HG02798 (cell line): ENCODE results near the gene MYCBP.
A peak's percentile ranks its signal among the peaks of the same experiment; 100 is the strongest.
"Not testable (repeated sequence)": the region's sequence is repeated elsewhere in the genome, so short reads cannot be mapped to it uniquely, and the experiment has no call there.

Experiments
- ATAC-seq: cut with Tn5 transposase; IDR thresholded peaks from one replicate; pipeline ENCODE4 v1.9.1; 2021; ENCODE audit warnings: mild to moderate bottlenecking; ENCODE audit not compliant: unreplicated experiment, poor library complexity

Gene MYCBP

GRCh38 chr1:38870996-38871395 is 2.2 kb downstream of the MYCBP start:
- ATAC-seq: no peak

GRCh38 chr1:38867208-38867607 is 5.9 kb downstream of the MYCBP start:
- no peak for ATAC-seq

DNA sequence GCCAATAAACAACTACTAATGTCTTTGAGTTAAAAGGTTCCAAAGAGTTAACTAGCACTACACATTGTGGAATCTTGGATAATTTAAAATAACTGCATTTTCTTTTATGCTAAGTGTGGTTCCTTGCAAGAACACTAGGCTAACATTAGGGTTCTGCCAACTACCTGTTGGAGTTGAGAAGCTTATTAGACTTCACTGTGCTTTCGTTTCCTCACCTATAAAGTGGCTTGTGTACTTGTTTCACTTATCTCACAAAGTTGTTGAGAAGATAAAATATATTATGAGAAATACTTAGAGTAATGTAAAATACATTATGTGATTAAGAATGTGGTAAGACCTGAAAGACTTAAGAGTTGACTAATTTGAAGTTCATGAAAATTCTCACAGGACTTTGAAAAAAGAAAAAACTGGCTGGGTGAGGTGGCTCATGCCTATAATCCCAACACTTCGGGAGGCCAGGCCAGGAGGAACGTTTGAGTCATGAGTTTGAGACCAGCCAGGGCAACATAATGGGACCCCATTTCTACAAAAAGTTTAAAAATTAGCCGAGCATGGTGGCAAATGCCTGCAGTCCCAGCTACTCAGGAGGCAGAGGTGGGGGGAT is 7.9 kb downstream of the MYCBP start:
- no peak for ATAC-seq

DNA sequence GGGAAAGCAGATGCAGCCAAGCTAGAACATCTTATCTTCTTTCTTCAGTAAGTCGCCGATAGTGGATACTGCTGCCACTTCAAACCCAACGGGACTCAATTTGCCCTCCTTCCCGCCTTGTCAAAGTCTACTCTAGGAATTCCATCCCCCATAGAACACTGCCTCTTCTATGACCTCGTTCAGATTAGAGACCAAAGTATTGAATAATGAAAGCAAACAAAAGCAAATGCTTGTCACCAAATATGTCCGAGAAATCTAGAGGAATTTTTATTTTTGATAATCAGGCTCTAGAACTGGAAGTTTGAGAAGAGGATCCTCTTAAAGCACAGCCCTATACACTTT is 12.7 kb downstream of the MYCBP start:
- no peak for ATAC-seq

- ATAC-seq: peak; percentile 96
These were observed 13.3 kb downstream of the MYCBP start, which contains the start of gene RRAGC for GRCh38 chr1:38859561-38860453. Gene RRAGC, minus strand, starts transcription at chr1:38859772. Its CDS starts 126 bp downstream, at chr1:38859646.

- peak; percentile 33 for ATAC-seq
These were observed 14.2 kb downstream of the MYCBP start for GRCh38 chr1:38858833-38859560.

GRCh38 chr1:38852780-38853179 is 20.4 kb downstream of the MYCBP start:
- no peak for ATAC-seq

- ATAC-seq: no peak
These were observed 25.1 kb downstream of the MYCBP start for GRCh38 chr1:38848071-38848470.

GRCh38 chr1:38846210-38846609 is 26.9 kb downstream of the MYCBP start:
- ATAC-seq: no peak

- ATAC-seq: not testable (repeated sequence)
These were observed 28.1 kb downstream of the MYCBP start for GRCh38 chr1:38845088-38845487.

GRCh38 chr1:38840281-38840680 is 32.9 kb downstream of the MYCBP start:
- ATAC-seq: no peak

DNA sequence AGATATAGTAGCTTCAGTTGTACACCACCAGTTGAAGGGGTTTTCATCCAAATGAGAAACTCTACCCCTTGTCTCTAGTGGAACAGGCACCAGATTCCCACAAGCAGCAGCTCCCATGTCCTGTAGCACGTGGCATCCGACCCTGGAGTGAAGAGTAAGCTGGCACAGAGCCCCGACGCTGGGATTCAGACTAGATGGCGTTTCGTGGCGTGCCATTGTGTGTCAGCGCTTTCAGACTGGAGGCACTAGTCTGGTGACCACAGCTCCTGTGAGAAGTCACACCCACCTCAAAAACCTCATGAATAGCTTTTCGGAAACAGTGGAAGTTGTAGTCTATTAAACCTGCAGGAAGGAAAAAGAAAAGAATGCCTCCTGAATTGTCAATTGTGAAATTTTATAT is 33.8 kb downstream of the MYCBP start:
- ATAC-seq: no peak

- not testable (repeated sequence) for ATAC-seq
These were observed 36.8 kb downstream of the MYCBP start for GRCh38 chr1:38836316-38836715.

DNA sequence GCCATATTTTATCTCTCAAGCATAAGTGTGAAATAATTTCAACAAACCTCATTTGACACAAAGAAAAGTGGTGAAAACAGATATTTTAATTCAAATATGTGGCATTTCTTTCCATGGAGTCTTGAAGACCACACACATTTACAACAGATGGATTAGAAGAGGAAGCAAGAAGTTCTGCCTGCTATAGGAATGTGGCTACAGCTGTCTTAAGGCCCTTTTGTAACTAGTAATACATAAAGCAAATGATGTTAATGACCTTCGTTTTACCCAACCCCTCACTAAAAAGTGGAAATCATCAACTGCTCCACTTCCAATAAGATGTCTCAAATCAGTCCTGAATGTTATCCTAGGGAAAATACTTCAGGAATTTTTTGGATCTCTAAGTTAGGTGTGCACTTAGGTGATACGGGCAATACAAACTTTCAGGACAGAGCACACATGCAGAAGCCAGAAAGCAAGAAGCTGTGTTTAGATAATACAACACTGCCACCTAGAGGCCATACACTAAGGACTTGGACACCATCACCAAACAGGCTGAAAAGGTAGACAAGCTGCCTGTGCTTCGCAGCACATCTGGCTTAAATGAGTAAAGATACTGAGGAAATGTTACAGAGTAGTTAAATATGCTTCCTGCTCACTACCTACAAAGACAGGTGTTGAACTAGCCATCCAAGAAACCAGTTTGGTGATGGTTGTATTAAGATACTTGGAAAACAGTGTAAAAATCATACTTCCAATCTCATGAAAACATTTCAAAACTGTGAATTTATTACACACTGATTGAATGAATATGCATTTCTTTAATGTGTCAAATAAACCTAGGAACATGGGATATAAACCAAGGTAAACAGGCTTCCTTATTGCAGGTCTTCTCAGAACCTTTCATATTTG is 38.0 kb downstream of the MYCBP start:
- no peak for ATAC-seq

GRCh38 chr1:38834221-38834782 is 38.8 kb downstream of the MYCBP start:
- no peak for ATAC-seq

GRCh38 chr1:38833146-38833545 is 40.0 kb downstream of the MYCBP start:
- ATAC-seq: no peak

DNA sequence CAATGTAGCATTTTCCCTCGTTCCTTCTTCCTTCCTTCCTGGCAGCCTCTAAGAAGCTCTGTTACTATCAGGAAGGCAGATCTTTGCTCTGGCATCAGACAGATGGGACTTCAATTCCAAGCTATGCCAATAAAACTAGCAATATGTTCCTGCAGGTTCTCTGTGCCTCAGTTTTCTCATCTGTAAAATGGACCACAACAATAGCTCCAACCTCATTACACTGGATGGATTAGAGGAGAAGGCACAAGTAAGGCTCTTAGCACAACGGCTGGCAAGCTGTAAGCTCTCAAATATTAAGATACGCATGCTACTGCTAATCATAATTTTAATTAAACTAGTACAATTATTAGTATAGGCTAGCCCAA is 40.8 kb downstream of the MYCBP start:
- no peak for ATAC-seq

DNA sequence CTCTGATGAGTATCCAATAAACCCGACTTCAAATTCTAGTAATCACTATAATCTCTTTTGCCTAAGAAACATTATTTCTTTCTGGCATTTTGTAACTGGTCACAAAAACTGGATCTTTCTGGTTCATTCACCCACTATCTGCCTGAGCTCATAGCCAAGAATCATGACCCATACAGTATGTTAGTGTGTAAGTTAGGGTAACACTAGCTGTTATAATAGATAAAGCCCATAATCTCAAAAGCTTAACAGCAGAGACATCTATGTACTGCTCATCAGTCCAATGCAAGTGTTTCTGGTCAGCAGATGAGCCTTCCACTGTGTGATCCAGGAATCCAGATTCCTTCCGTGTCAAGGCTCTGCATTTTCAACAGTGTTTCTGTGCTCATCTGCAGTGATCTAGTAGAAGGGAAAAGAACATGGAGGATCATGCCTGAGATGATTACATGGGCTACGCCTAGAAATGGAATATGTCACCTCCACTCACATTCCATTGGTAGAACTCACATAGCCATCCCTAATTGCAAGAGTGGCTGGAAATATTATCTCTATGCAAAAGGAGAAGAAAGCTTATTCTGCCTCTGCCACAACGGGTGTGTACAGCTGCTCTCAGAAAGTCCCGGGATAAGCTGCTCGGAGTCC is 41.3 kb downstream of the MYCBP start:
- no peak for ATAC-seq

DNA sequence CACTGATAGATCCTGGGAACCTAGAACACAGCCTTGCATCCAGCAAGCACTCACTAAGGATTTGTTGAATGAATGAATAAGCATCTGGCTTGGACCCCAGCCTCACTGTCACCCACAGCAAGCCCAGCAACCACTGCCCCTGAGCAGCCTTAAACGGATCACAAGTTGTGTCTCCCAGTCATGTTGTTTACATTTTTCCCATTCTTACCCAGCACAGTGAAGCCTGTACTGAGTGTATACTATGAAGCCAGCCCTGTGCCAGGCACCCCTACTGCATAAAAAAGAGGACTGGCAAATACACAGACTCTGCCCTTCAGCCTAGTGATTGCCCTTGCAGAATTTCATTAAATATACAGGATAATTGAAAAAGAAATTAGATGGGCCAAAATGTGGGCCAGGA is 43.8 kb downstream of the MYCBP start:
- no peak for ATAC-seq
